Astrocyte (in vitro differentiated cells and primary cell): Measurements from ENCODE around the gene GBF1. TPM values are rescaled to one million over a fixed set of nuclear protein-coding genes. Genes with fewer than 3 reads are reported as not detected.

Experiments used
- DNase-seq: peaks from one replicate; pipeline ENCODE4 v3.0.0-alpha.2; 2010; ENCODE audit warnings: low read depth
- FAIRE-seq: peaks from 2 replicates; lab custom pipeline; 2011; peaks lifted over from hg19 to GRCh38; lab: Jason Lieb, UNC
- H2AFZ ChIP-seq: 2 replicates; pipeline ENCODE4 v1.6.0; 2012; ENCODE audit warnings: low read depth, low read length, inconsistent platforms
- H3K27ac ChIP-seq: 2 replicates; pipeline ENCODE4 v1.5.1; 2011; ENCODE audit warnings: low read depth, low read length, inconsistent platforms
- H3K27me3 ChIP-seq: 2 replicates; pipeline ENCODE4 v1.6.0; 2011; ENCODE audit warnings: low read length, inconsistent platforms; ENCODE audit not compliant: insufficient read depth
- H3K36me3 ChIP-seq: 2 replicates; pipeline ENCODE4 v1.5.1; 2011; ENCODE audit warnings: low read length, inconsistent platforms; ENCODE audit not compliant: insufficient read depth
- H3K4me1 ChIP-seq: 2 replicates; pipeline ENCODE4 v1.5.1; 2011; ENCODE audit warnings: low read length, inconsistent platforms; ENCODE audit not compliant: insufficient read depth
- H3K4me2 ChIP-seq: 2 replicates; pipeline ENCODE4 v1.6.0; 2012; ENCODE audit warnings: low read length, inconsistent platforms
- H3K4me3 ChIP-seq: 2 replicates; pipeline ENCODE4 v1.5.1; 2011; ENCODE audit warnings: low read depth, mild to moderate bottlenecking, low read length, inconsistent platforms; ENCODE audit not compliant: insufficient read depth
- H3K79me2 ChIP-seq: 2 replicates; pipeline ENCODE4 v1.6.0; 2012; ENCODE audit warnings: mild to moderate bottlenecking, low read length, inconsistent platforms; ENCODE audit not compliant: insufficient read depth
- H3K9ac ChIP-seq: 2 replicates; pipeline ENCODE4 v1.6.0; 2012; ENCODE audit warnings: mild to moderate bottlenecking, low read length, inconsistent platforms
- H3K9me3 ChIP-seq: 2 replicates; pipeline ENCODE4 v1.5.1; 2012; ENCODE audit warnings: low read depth, mild to moderate bottlenecking, low read length, inconsistent platforms; ENCODE audit not compliant: insufficient read depth
- H4K20me1 ChIP-seq: 2 replicates; pipeline ENCODE4 v1.6.0; 2012; ENCODE audit warnings: low read length, inconsistent platforms; ENCODE audit not compliant: insufficient read depth
- H3K27ac Mint-ChIP-seq: one replicate; pipeline ENCODE4 v1.8.0; 2021; ENCODE audit warnings: mild to moderate bottlenecking, mixed read lengths; ENCODE audit not compliant: unreplicated experiment
- H3K27me3 Mint-ChIP-seq: one replicate; pipeline ENCODE4 v1.8.0; 2021; ENCODE audit warnings: low read depth, mixed read lengths; ENCODE audit not compliant: unreplicated experiment
- H3K36me3 Mint-ChIP-seq: one replicate; pipeline ENCODE4 v1.8.0; 2021; ENCODE audit warnings: low read depth, mixed read lengths; ENCODE audit not compliant: unreplicated experiment
- H3K4me1 Mint-ChIP-seq: one replicate; pipeline ENCODE4 v1.8.0; 2021; ENCODE audit warnings: low read depth, mixed read lengths; ENCODE audit not compliant: unreplicated experiment
- H3K4me3 Mint-ChIP-seq: one replicate; pipeline ENCODE4 v1.8.0; 2021; ENCODE audit warnings: mild to moderate bottlenecking, moderate library complexity, mixed read lengths; ENCODE audit not compliant: unreplicated experiment
- H3K9me3 Mint-ChIP-seq: one replicate; pipeline ENCODE4 v1.8.0; 2021; ENCODE audit warnings: mild to moderate bottlenecking, mixed read lengths; ENCODE audit not compliant: unreplicated experiment
- EZH2 ChIP-seq: IDR thresholded peaks from 2 replicates; pipeline ENCODE4 v1.6.1; 2012; ENCODE audit warnings: mild to moderate bottlenecking, low read length, inconsistent platforms; ENCODE audit not compliant: insufficient read depth
- total RNA-seq: library from RNA; stranded (reverse); gene quantifications from 2 replicates; pipeline ENCODE4 v1.2.1, GENCODE V29; 2021
- TF ChIP-seq, protein P1 (sequence below): IDR thresholded peaks from 2 replicates; pipeline ENCODE4 v1.5.1; 2011; ENCODE audit warnings: low read depth, mild to moderate bottlenecking, inconsistent platforms, low read length, moderate library complexity; ENCODE audit not compliant: insufficient read depth

Gene GBF1
- total RNA-seq, 1 donor from 2014 or later = 72.8 TPM

DNA sequence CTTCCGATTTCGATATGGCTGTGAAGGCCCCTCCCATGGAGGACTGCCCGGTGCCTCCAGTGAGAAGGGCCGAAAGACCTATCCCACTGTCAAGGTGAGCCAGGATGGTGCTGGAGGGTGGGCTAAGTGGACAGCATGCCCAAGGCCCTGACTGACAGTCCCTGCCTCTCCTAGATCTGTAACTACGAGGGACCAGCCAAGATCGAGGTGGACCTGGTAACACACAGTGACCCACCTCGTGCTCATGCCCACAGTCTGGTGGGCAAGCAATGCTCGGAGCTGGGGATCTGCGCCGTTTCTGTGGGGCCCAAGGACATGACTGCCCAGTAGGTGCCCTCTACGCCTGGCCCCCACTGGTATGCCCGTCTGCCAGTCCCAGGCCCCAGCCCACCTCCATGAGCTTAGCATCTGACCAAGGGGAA lies 151.4 kb downstream of the GBF1 start:
- Mint-ChIP-seq H3K4me1 (peaks cover 21% of the 10 kb centered on the region), H3K27me3 (peaks cover 2% of the 10 kb centered on the region), H3K4me3 (peak overlapping the region; percentile 85), H3K9me3 (no peaks in the 10 kb centered on the region), H3K36me3 (peaks cover 4% of the 10 kb centered on the region), H3K27ac (no peak overlapping the region)
- Histone ChIP-seq H3K27me3 (peaks cover 3% of the 10 kb centered on the region), H4K20me1 (peaks cover 6% of the 10 kb centered on the region), H2AFZ (no peak overlapping the region), H3K4me3 (no peak overlapping the region), H3K79me2 (peaks cover 13% of the 10 kb centered on the region), H3K9ac (peak overlapping the region; percentile 94), H3K36me3 (no peaks in the 10 kb centered on the region), H3K9me3 (no peaks in the 10 kb centered on the region), H3K4me1 (peaks cover 35% of the 10 kb centered on the region), H3K4me2 (peak overlapping the region; percentile 100), H3K27ac (no peak overlapping the region)
- DNase-seq (no peak), FAIRE-seq (no peak)
- TF ChIP-seq, protein P1, sequence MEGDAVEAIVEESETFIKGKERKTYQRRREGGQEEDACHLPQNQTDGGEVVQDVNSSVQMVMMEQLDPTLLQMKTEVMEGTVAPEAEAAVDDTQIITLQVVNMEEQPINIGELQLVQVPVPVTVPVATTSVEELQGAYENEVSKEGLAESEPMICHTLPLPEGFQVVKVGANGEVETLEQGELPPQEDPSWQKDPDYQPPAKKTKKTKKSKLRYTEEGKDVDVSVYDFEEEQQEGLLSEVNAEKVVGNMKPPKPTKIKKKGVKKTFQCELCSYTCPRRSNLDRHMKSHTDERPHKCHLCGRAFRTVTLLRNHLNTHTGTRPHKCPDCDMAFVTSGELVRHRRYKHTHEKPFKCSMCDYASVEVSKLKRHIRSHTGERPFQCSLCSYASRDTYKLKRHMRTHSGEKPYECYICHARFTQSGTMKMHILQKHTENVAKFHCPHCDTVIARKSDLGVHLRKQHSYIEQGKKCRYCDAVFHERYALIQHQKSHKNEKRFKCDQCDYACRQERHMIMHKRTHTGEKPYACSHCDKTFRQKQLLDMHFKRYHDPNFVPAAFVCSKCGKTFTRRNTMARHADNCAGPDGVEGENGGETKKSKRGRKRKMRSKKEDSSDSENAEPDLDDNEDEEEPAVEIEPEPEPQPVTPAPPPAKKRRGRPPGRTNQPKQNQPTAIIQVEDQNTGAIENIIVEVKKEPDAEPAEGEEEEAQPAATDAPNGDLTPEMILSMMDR = no peak
- no peak for TF ChIP-seq EZH2

DNA sequence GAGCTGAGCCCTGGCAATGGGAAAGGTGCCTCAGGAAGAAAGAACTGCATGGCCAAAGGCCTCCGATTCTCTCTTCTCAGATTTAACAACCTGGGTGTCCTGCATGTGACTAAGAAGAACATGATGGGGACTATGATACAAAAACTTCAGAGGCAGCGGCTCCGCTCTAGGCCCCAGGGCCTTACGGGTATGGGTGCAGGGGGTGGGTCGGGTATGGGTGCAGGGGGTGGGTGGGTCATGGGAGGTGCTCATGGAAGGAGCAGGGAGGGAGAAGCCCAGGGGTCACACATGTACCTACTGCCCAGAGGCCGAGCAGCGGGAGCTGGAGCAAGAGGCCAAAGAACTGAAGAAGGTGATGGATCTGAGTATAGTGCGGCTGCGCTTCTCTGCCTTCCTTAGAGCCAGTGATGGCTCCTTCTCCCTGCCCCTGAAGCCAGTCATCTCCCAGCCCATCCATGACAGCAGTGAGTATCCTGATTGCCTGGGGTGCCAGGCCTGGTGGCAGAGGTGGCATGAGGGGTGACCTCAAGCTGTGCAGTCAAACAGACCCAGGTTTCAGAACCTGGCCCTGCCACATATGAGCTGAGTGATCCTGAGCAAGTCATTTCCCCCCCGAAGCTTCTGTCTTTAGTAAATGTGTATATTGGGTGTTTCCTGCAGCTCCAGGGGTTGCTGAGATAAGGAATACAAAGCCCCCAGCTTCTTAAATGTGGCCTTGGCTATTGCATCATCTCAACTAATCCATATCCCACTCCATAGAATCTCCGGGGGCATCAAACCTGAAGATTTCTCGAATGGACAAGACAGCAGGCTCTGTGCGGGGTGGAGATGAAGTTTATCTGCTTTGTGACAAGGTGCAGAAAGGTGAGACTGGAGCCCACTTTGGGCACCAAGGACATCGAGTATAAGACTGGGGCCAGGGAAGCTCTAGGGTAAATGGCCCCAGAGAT lies 152.2 kb downstream of the GBF1 start:
- Histone ChIP-seq H3K27me3 (peaks cover 3% of the 10 kb centered on the region), H2AFZ (no peak overlapping the region), H3K36me3 (no peaks in the 10 kb centered on the region), H3K79me2 (peaks cover 13% of the 10 kb centered on the region), H3K9me3 (no peaks in the 10 kb centered on the region), H3K9ac (no peak overlapping the region), H3K4me2 (no peak overlapping the region), H3K27ac (no peak overlapping the region), H3K4me1 (peaks cover 38% of the 10 kb centered on the region), H3K4me3 (no peak overlapping the region), H4K20me1 (peaks cover 7% of the 10 kb centered on the region)
- Mint-ChIP-seq H3K9me3 (no peaks in the 10 kb centered on the region), H3K36me3 (peaks cover 6% of the 10 kb centered on the region), H3K27ac (no peak overlapping the region), H3K4me3 (no peak overlapping the region), H3K4me1 (peaks cover 29% of the 10 kb centered on the region), H3K27me3 (peaks cover 1% of the 10 kb centered on the region)
- DNase-seq (no peak), FAIRE-seq (no peak)
- no peak for TF ChIP-seq EZH2
- TF ChIP-seq, protein P1 = no peak
